SK-N-SH (cell line): Measurements from ENCODE around the gene CCNI2. TPM values are rescaled to one million over a fixed set of nuclear protein-coding genes. Genes with fewer than 3 reads are reported as not detected.

ENCODE experiments used
- polyA plus RNA-seq, 3 experiments: library from polyadenylated mRNA; depleted of rRNA; stranded (reverse); fragments of >200 nt; gene quantifications; 2 replicates each; pipeline ENCODE4 v1.2.3, GENCODE V29; 2012

Gene CCNI2
- polyA plus RNA-seq, 1 of the 3 experiments (the other 2 are of a cell fraction): 0.05 TPM

Other genes starting within 250 kb of the CCNI2 start
- not detected in 2 replicates for gene IL5, start 203.9 kb upstream of the CCNI2 start, polyA plus RNA-seq (2012; rRNA removed)
- gene RAD50, start 190.4 kb upstream of the CCNI2 start, polyA plus RNA-seq (2012; rRNA removed): 20.0 and 25.7 TPM in 2 replicates
- gene IL13, start 89.3 kb upstream of the CCNI2 start, polyA plus RNA-seq (2012; rRNA removed): 0.05 and 0.08 TPM in 2 replicates
- not detected in 2 replicates for gene IL4, start 73.4 kb upstream of the CCNI2 start, polyA plus RNA-seq (2012; rRNA removed)
- 5.1 and 5.2 TPM in 2 replicates for gene KIF3A, start 9.9 kb upstream of the CCNI2 start, polyA plus RNA-seq (2012; rRNA removed)
- gene SEPTIN8, start 29.8 kb downstream of the CCNI2 start, polyA plus RNA-seq (2012; rRNA removed): 54.9 and 57.6 TPM in 2 replicates
- gene SOWAHA, start 65.9 kb downstream of the CCNI2 start, polyA plus RNA-seq (2012; rRNA removed): 0.23 and 0.30 TPM in 2 replicates
- 3.8 and 4.8 TPM in 2 replicates for gene SHROOM1, start 83.2 kb downstream of the CCNI2 start, polyA plus RNA-seq (2012; rRNA removed)
- gene GDF9, start 119.0 kb downstream of the CCNI2 start, polyA plus RNA-seq (2012; rRNA removed): 0.82 and 1.2 TPM in 2 replicates
- 510 and 694 TPM in 2 replicates for gene UQCRQ, start 119.2 kb downstream of the CCNI2 start, polyA plus RNA-seq (2012; rRNA removed)
- gene LEAP2, start 126.2 kb downstream of the CCNI2 start, polyA plus RNA-seq (2012; rRNA removed): 0.63 and 0.64 TPM in 2 replicates
- gene AFF4, start 216.2 kb downstream of the CCNI2 start, polyA plus RNA-seq (2012; rRNA removed): 8.1 and 11.9 TPM in 2 replicates